AG09309 (cell line): ENCODE results near the gene NAB2.
"Not testable (repeated sequence)": the region's sequence is repeated elsewhere in the genome, so short reads cannot be mapped to it uniquely, and the experiment has no call there.

Source experiments
- DNase-seq: peaks from one replicate; pipeline ENCODE4 v3.0.0-alpha.2; 2010; ENCODE audit warnings: low read depth
- H3K4me3 ChIP-seq: 2 replicates; pipeline ENCODE4 v1.5.1; 2011; ENCODE audit warnings: mild to moderate bottlenecking, low read depth, low read length, moderate library complexity; ENCODE audit not compliant: control insufficient read depth
- CTCF ChIP-seq: IDR thresholded peaks from 2 replicates; pipeline ENCODE4 v1.5.1; 2011; ENCODE audit warnings: mild to moderate bottlenecking, low read depth, low read length, inconsistent platforms; ENCODE audit not compliant: insufficient read depth, control insufficient read depth; ENCODE audit errors: missing control alignments

The NAB2 gene

GRCh38 chr12:57112492-57113294 lies 23.8 kb downstream of the NAB2 start:
- TF ChIP-seq CTCF: peak; percentile 85
- H3K4me3 ChIP-seq: peak overlapping the region; percentile 86
- DNase-seq: no peak

GRCh38 chr12:57116580-57117281 lies 27.8 kb downstream of the NAB2 start:
- no peak for TF ChIP-seq CTCF
- DNase-seq: no peak

GRCh38 chr12:57118711-57119271 lies 29.9 kb downstream of the NAB2 start:
- no peak overlapping the region for H3K4me3 ChIP-seq
- TF ChIP-seq CTCF: no peak
- no peak for DNase-seq

More at GRCh38 chr12:57116580-57117281, 27.8 kb downstream of the NAB2 start:
- H3K4me3 ChIP-seq: no peak overlapping the region

- no peak for DNase-seq
- TF ChIP-seq CTCF: no peak
- H3K4me3 ChIP-seq: no peak overlapping the region
Measured at GRCh38 chr12:57119294-57120085, 30.6 kb downstream of the NAB2 start.

GRCh38 chr12:57120718-57121117 lies 31.8 kb downstream of the NAB2 start:
- not testable (repeated sequence) for H3K4me3 ChIP-seq, DNase-seq

- no peak overlapping the region for H3K4me3 ChIP-seq
- no peak for DNase-seq
- no peak for TF ChIP-seq CTCF
Measured at GRCh38 chr12:57123813-57124212, 34.9 kb downstream of the NAB2 start.
